ENCODE data around the gene SGMS1.
A peak's percentile ranks its signal among the peaks of the same experiment; 100 is the strongest.

SGMS1 gene

DNA sequence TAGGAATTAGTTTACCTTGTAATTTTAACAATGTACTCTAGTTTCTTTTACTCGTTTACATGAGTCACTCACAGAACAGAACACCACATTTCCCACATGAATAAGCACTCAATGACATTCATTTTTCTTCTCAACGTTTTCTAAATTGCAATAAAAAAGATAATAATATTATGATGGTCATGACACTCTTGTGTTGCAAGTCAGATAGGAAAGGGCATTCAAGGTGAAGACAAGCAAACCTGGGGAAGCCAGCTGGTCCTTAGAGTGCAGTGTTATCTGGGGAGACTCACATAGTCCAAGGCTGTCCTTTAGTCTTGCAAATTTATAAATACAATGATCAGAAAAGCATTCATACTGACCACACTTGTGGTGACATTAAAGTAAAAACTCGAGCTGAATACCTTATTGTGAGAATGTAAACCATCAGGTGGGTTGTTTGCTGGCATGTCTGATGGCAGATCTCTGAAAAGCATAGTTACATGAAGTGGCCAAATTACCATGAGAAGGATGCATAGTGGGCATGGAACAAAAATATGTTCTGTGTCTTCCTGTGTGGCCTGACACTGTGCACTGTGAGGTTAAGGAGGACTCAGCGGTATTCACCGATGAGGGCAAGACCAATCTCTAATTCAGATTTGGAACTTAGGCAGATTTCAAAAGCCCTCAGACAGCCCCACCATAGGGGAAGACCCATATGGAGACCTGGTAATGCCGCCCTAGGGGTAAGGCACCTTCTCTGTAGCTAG lies 213.5 kb downstream of the SGMS1 start:
- Histone ChIP-seq H3K9me3 (ENCODE audit: control insufficient read depth, low read length) (no peaks in the 10 kb centered on the region), H2BK15ac (ENCODE audit: low read depth, poor library complexity, severe bottlenecking) (no peak overlapping the region), H3K4me2 (ENCODE audit: low read length, poor library complexity, severe bottlenecking) (no peak overlapping the region), H3K79me1 (replicated peaks; ENCODE audit: low read length, poor library complexity, severe bottlenecking) (peaks cover 31% of the 10 kb centered on the region), H3K36me3 (ENCODE audit: control insufficient read depth in 1 of 2, insufficient read depth in 2 of 2, low read depth in 1 of 2, low read length in 2 of 2) (peaks cover 0 to 3% of the 10 kb centered on the region in 2 experiments), H3K27ac (ENCODE audit: low read length, poor library complexity, severe bottlenecking) (no peak overlapping the region), H4K91ac (ENCODE audit: low read length) (no peak overlapping the region), H3K18ac (ENCODE audit: low read depth in 1 of 2, low read length in 2 of 2) (no peak overlapping the region), H3K4ac (ENCODE audit: low read depth in 1 of 2, low read length in 2 of 2) (no peak overlapping the region), H3K4me1 (ENCODE audit: control insufficient read depth, insufficient read depth, low read depth, low read length) (peaks cover 4% of the 10 kb centered on the region), H2AFZ (ENCODE audit: low read depth, low read length) (no peak overlapping the region), H3K9ac (ENCODE audit: low read length) (peak overlapping the region; percentile 2), H3K23ac (ENCODE audit: low read length in 2 of 2) (no peak overlapping the region), H2BK120ac (ENCODE audit: low read depth, low read length) (no peak overlapping the region), H2BK12ac (ENCODE audit: low read length in 2 of 2) (no peak overlapping the region), H2AK5ac (ENCODE audit: low read length, severe bottlenecking) (no peak overlapping the region), H3K14ac (ENCODE audit: low read length in 2 of 2) (no peak overlapping the region), H3K4me3 (ENCODE audit: insufficient read depth in 1 of 2, low read depth in 1 of 2, low read length in 2 of 2) (no peak overlapping the region), H4K8ac (ENCODE audit: low read length) (no peak overlapping the region), H3K27me3 (ENCODE audit: control insufficient read depth in 1 of 2, insufficient read depth in 1 of 2, low read length in 2 of 2) (no peaks in the 10 kb centered on the region), H2BK5ac (ENCODE audit: low read depth, low read length, poor library complexity, severe bottlenecking) (no peak overlapping the region)
- 75% methylated on average over 5 of the region's 6 CpGs for WGBS
- no peak for DNase-seq

DNA sequence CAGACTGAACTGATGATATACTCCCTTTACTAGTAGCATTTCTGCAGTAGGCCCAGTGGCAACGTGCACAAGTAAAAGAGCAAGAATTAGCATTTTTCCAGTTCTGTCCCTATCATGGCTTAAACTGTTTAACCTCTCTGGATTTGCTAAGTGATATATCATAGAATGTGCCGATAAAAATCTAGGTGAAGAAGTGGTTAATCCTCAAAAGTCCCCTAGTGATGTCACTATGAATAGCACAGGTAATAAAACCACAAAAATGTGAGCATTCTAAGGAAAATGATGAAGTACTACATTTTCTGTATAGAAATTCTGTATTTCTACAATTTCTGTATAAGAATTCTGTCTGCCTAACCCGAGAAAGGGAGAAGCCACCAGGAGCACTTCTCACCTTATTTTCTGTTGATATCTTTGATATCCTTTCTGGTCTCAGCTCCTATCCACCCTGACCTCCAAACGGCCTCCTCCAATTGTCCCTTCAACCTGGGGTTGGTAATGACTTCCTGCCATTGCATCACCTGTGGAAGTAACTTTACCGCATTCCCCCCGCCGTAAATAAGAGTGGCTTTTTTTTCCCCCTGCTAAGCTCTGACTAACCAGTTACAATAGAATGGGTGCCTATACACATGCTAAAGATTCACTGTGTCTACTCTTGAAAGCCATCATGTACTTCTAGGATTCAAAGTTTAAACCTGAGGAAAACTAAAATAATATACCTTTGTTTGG lies 216.5 kb downstream of the SGMS1 start:
- Histone ChIP-seq H2BK12ac (ENCODE audit: low read length in 2 of 2) (no peak overlapping the region), H3K4me2 (ENCODE audit: low read length, poor library complexity, severe bottlenecking) (no peak overlapping the region), H4K8ac (ENCODE audit: low read length) (no peak overlapping the region), H3K36me3 (ENCODE audit: control insufficient read depth in 1 of 2, insufficient read depth in 2 of 2, low read depth in 1 of 2, low read length in 2 of 2) (peaks cover 0 to 3% of the 10 kb centered on the region in 2 experiments), H2BK15ac (ENCODE audit: low read depth, poor library complexity, severe bottlenecking) (no peak overlapping the region), H2BK120ac (ENCODE audit: low read depth, low read length) (no peak overlapping the region), H3K4me3 (ENCODE audit: insufficient read depth in 1 of 2, low read depth in 1 of 2, low read length in 2 of 2) (no peak overlapping the region), H3K14ac (ENCODE audit: low read length in 2 of 2) (no peak overlapping the region), H3K23ac (ENCODE audit: low read length in 2 of 2) (no peak overlapping the region), H3K4me1 (ENCODE audit: control insufficient read depth, insufficient read depth, low read depth, low read length) (peaks cover 7% of the 10 kb centered on the region), H3K27me3 (ENCODE audit: control insufficient read depth in 1 of 2, insufficient read depth in 1 of 2, low read length in 2 of 2) (no peaks in the 10 kb centered on the region), H3K9me3 (ENCODE audit: control insufficient read depth, low read length) (no peaks in the 10 kb centered on the region), H3K4ac (ENCODE audit: low read depth in 1 of 2, low read length in 2 of 2) (no peak overlapping the region), H3K79me1 (replicated peaks; ENCODE audit: low read length, poor library complexity, severe bottlenecking) (peaks cover 25% of the 10 kb centered on the region), H2AFZ (ENCODE audit: low read depth, low read length) (no peak overlapping the region), H2AK5ac (ENCODE audit: low read length, severe bottlenecking) (no peak overlapping the region), H3K27ac (ENCODE audit: low read length, poor library complexity, severe bottlenecking) (no peak overlapping the region), H2BK5ac (ENCODE audit: low read depth, low read length, poor library complexity, severe bottlenecking) (no peak overlapping the region), H3K9ac (ENCODE audit: low read length) (no peak overlapping the region), H3K18ac (ENCODE audit: low read depth in 1 of 2, low read length in 2 of 2) (no peak overlapping the region), H4K91ac (ENCODE audit: low read length) (no peak overlapping the region)
- WGBS: 91% methylated on average over 5 of the region's 7 CpGs
- DNase-seq: no peak

DNA sequence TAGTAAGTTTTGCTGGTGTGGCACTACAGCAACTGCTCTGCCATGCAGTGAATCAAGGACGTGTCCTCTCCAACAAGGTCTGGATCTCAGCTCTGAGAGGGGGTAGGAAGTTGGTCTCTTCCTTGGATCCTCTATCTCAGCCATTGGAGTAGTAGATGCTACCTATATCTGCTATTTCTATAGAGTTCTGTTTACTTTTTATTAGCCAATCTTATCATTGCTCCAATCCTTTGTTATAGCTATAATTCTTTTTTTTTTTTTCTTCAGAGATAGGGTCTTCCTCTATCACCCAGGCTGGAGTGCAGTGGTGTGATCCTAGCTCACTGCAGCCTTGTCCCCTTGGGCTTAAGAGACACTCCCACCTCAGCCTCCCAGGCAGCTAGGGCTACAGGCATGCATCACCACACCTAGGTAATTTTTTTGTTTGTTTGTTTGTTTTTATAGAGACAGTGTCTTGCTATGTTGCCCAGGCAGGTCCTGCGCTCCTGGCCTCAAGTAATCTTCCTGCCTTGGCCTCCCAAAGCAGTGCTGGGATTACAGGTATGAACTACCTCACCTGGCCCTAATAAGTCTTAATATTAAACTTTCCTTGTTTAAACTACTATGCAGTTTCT lies 217.2 kb downstream of the SGMS1 start:
- Histone ChIP-seq H2AK5ac (ENCODE audit: low read length, severe bottlenecking) (no peak overlapping the region), H3K9me3 (ENCODE audit: control insufficient read depth, low read length) (no peaks in the 10 kb centered on the region), H2BK5ac (ENCODE audit: low read depth, low read length, poor library complexity, severe bottlenecking) (no peak overlapping the region), H3K4me1 (ENCODE audit: control insufficient read depth, insufficient read depth, low read depth, low read length) (peaks cover 5% of the 10 kb centered on the region), H4K8ac (ENCODE audit: low read length) (no peak overlapping the region), H2AFZ (ENCODE audit: low read depth, low read length) (no peak overlapping the region), H3K14ac (ENCODE audit: low read length in 2 of 2) (no peak overlapping the region), H3K4me3 (ENCODE audit: insufficient read depth in 1 of 2, low read depth in 1 of 2, low read length in 2 of 2) (no peak overlapping the region), H2BK120ac (ENCODE audit: low read depth, low read length) (no peak overlapping the region), H3K23ac (ENCODE audit: low read length in 2 of 2) (no peak overlapping the region), H2BK12ac (ENCODE audit: low read length in 2 of 2) (no peak overlapping the region), H4K91ac (ENCODE audit: low read length) (no peak overlapping the region), H3K79me1 (replicated peaks; ENCODE audit: low read length, poor library complexity, severe bottlenecking) (peaks cover 19% of the 10 kb centered on the region), H3K27ac (ENCODE audit: low read length, poor library complexity, severe bottlenecking) (no peak overlapping the region), H3K4ac (ENCODE audit: low read depth in 1 of 2, low read length in 2 of 2) (no peak overlapping the region), H3K36me3 (ENCODE audit: control insufficient read depth in 1 of 2, insufficient read depth in 2 of 2, low read depth in 1 of 2, low read length in 2 of 2) (peaks cover 0 to 3% of the 10 kb centered on the region in 2 experiments), H2BK15ac (ENCODE audit: low read depth, poor library complexity, severe bottlenecking) (no peak overlapping the region), H3K18ac (ENCODE audit: low read depth in 1 of 2, low read length in 2 of 2) (no peak overlapping the region), H3K9ac (ENCODE audit: low read length) (no peak overlapping the region), H3K27me3 (ENCODE audit: control insufficient read depth in 1 of 2, insufficient read depth in 1 of 2, low read length in 2 of 2) (no peaks in the 10 kb centered on the region), H3K4me2 (ENCODE audit: low read length, poor library complexity, severe bottlenecking) (no peak overlapping the region)
- 95% methylated on average over 2 of the region's 2 CpGs for WGBS
- no peak for DNase-seq

DNA sequence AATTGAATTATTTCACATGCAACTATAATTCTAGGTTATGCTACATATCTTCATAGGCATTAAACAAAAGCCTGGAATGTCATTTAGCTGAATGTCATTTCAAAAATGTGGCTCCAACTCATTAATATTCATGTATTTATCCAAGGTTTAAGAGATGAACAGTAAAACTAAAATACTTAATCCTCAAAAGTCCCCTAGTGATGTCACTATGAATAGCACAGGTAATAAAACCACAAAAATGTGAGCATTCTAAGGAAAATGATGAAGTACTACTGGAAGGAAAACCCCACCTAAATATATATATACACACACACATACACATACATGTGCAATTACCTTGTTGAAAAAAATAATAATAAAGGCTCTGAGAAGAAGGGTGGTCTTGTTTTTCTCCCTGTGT lies 218.0 kb downstream of the SGMS1 start:
- H2BK12ac ChIP-seq (ENCODE audit: low read length in 2 of 2): no peak overlapping the region
- no peaks in the 10 kb centered on the region for H3K9me3 ChIP-seq (ENCODE audit: control insufficient read depth, low read length)
- H3K23ac ChIP-seq (ENCODE audit: low read length in 2 of 2): no peak overlapping the region
- no peak overlapping the region for H3K4ac ChIP-seq (ENCODE audit: low read depth in 1 of 2, low read length in 2 of 2)
- no peak overlapping the region for H2AFZ ChIP-seq (ENCODE audit: low read depth, low read length)
- no peak overlapping the region for H3K14ac ChIP-seq (ENCODE audit: low read length in 2 of 2)
- no peak for DNase-seq
- no peak overlapping the region for H2BK15ac ChIP-seq (ENCODE audit: low read depth, poor library complexity, severe bottlenecking)
- H2BK120ac ChIP-seq (ENCODE audit: low read depth, low read length): no peak overlapping the region
- H3K27me3 ChIP-seq (ENCODE audit: control insufficient read depth in 1 of 2, insufficient read depth in 1 of 2, low read length in 2 of 2): no peaks in the 10 kb centered on the region
- no peak overlapping the region for H3K18ac ChIP-seq (ENCODE audit: low read depth in 1 of 2, low read length in 2 of 2)
- H2BK5ac ChIP-seq (ENCODE audit: low read depth, low read length, poor library complexity, severe bottlenecking): no peak overlapping the region
- no peak overlapping the region for H3K4me2 ChIP-seq (ENCODE audit: low read length, poor library complexity, severe bottlenecking)
- no peak overlapping the region for H3K9ac ChIP-seq (ENCODE audit: low read length)
- H3K4me3 ChIP-seq (ENCODE audit: insufficient read depth in 1 of 2, low read depth in 1 of 2, low read length in 2 of 2): no peak overlapping the region
- H4K8ac ChIP-seq (ENCODE audit: low read length): no peak overlapping the region
- H4K91ac ChIP-seq (ENCODE audit: low read length): no peak overlapping the region
- H3K79me1 ChIP-seq (replicated peaks; ENCODE audit: low read length, poor library complexity, severe bottlenecking): peaks cover 24% of the 10 kb centered on the region
- no peak overlapping the region for H3K27ac ChIP-seq (ENCODE audit: low read length, poor library complexity, severe bottlenecking)
- no peak overlapping the region for H2AK5ac ChIP-seq (ENCODE audit: low read length, severe bottlenecking)
- peaks cover 5% of the 10 kb centered on the region for H3K4me1 ChIP-seq (ENCODE audit: control insufficient read depth, insufficient read depth, low read depth, low read length)
- peaks cover 0 to 3% of the 10 kb centered on the region in 2 experiments for H3K36me3 ChIP-seq (ENCODE audit: control insufficient read depth in 1 of 2, insufficient read depth in 2 of 2, low read depth in 1 of 2, low read length in 2 of 2)
